Measurements from ENCODE around the gene PFKL.

The PFKL gene

DNA sequence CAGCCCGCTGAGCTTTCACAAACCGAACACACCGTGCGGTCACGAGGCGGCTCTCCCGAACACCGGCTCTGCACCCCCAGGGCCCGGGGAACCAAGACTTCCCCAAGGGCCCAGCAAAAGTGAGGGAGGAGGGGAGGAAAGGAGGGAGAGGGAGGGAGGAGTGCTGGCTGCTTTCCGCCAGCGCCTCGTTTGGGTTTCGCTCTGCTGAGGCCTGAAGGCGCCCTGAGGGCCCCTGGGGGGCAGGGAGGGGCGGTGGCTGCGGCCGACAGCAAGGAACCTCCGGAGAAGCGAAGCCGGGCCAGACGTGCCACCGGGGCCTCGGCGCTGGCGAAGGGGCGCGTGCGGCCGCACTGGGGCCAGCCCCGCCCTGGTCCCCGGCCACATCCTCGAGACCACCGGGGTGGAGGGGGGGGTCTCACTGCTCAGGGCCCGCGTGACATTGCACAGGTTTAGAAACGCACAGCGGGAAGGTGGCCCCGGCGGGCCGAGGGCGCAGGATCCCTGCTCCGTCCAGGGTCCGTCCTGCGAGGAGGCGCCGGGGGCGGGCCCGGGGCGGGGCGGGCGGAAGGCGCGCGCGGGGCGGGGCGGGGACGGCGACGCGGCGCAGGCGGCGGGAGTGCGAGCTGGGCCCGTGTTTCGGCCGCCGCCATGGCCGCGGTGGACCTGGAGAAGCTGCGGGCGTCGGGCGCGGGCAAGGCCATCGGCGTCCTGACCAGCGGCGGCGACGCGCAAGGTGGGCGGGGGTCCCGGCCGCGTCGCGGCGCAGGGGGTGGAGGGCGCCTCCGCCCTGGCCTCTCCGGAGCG lies at the start of gene PFKL:
Gene PFKL (plus strand): TSS at position 596 of the 804 bp plus-strand sequence. CDS start 53 bp downstream, at position 649.
- peak; percentile 48 for DNase-seq (ENCODE audit: low spot score)

DNA sequence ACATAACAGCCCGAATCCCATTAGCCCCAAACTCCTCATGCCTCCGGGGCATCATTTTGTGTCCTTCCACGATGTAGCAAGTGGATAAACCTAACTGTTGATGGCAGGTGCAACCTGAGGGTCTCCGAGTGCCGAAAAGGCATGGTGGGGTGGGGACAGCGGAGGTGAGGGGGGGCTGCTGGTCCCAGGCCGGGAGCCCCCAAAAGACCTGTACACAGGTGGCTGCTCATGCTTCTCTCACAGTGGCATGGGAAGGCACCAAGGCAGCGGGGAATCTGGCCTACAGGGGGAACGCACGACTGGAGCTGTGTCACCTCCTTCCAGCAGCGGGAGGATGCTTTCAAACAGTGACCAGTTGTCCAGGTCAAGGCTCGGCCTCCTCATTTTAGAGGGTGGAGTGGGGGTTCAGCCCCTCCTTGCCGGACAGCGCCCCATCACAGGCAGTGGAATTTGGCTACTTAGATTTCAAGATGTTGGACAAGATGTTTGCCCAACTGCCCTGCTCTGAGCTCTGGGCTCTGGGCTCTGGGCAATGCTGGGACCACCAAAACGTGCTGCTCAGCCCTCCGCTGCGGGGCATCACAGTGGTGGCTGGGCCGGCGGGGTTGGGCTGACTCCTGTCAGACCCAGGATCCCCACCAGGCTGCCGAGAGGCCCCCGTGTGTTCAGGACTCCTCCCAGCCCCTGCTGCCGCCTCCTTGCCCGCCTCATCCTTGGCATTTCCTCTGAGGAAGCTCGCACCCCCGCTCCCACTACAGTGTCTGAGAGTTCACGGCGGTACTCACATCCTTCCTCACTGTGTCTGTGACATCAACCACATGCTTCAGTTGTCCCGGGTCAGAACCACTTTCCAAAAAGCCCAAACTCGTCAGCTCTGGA lies 45.8 kb upstream of the PFKL start:
- DNase-seq (ENCODE audit: low spot score), result no peak

DNA sequence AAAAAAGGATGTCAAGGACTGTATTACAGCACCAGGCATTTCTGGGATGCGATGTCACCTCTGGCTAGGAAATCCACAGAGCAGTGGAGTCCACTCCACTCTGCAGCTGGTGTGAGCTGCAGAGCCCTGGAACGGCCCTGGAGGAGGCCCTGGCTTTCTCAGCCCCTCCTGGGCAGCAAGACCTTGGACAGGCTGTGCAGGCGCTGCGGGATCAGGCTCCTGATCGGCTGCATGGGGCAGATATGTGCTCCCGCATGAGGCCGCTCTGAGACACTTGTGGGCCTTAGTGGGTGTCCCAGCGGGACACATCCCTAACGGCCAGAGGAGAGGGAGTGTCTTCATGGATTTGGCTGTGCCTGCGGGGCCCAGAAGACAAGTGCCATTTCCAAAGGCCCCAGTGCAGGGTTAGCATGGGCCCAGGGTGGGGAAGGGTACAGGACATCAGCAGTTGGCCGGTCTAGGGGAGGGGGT lies 44.3 kb upstream of the PFKL start:
- DNase-seq (ENCODE audit: low spot score), result no peak

DNA sequence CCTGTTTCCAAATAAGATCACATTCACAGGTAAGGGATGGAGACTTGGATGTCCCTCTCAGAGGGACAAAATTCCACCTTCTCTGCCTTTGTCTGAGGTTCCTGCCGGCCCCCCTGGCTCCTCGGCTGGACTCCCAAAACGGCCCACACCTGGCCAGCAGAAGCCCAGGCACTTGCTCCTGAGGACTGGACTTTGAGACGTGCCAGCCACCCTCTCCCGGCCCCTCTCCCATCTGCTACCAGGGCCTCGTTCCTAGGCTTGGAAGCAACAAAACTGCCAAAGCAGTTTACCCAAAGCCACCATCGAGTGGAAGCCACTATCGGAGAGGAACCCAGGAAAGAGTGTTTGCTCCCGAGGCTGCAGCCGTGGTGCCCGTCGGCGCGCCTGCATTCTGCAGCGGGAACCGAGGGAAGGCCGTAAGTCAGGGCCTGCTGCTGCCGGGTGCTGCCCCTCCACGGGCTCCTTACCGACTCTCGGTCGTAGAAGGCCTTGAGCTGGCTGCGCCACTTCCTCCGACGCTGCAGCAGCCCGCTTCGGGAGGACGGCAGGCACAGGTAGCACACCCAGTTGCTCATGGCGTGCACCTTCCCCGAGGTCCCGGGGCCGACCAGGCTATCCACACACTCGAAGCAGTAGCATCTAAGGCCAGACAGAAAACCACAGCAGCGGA lies 41.7 kb upstream of the PFKL start:
- DNase-seq (ENCODE audit: low spot score), result no peak

DNA sequence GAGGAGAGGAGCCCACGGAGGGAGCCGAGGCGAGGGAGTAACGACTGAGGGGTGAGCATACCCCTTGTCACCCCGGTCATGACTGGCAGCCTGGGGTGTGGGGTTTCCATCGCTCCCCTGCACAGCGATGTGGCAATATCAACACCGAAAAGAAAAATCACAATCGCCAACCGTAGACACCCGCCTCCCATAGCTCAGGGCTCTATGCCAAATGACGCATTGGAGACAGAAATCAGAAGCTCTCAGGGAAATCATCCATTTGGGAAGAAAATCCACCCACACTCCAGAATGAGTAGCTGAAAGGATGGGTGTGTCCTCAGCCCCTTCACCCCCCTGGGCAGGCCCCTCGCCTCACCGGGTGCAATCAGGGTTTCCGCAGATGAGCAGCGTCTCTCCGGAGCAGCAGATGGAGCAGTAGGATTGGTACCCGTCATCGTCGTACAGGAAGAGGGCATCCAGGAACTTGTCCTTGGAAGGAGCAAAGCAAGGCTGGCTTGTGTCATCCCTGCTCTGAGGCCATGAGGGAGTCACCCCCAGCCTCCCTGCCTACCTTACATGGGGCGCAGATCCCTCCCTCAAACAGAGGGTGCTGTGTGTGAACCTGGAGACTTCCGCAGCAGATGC lies 40.7 kb upstream of the PFKL start:
- no peak for DNase-seq (ENCODE audit: low spot score)

DNA sequence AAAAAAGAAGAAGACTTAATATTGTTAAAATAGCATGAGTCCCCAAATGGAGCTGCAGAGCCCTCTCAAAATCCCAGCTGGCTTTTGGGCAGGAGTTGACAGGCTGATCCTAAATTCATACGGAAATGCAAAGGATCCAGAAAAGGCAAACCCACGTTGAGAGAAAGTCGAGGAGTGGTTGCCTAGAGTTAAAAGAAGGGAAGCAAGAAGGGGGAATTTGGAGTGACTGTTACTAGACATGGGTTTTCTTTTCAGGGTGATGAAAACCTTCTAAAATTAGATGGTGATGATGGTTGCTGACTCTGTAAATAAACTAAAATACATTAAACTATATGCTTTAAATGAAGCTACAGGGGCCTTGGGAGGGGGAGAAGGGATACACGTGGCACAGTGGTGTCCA lies 39.8 kb upstream of the PFKL start:
- DNase-seq (ENCODE audit: low spot score), result no peak

DNA sequence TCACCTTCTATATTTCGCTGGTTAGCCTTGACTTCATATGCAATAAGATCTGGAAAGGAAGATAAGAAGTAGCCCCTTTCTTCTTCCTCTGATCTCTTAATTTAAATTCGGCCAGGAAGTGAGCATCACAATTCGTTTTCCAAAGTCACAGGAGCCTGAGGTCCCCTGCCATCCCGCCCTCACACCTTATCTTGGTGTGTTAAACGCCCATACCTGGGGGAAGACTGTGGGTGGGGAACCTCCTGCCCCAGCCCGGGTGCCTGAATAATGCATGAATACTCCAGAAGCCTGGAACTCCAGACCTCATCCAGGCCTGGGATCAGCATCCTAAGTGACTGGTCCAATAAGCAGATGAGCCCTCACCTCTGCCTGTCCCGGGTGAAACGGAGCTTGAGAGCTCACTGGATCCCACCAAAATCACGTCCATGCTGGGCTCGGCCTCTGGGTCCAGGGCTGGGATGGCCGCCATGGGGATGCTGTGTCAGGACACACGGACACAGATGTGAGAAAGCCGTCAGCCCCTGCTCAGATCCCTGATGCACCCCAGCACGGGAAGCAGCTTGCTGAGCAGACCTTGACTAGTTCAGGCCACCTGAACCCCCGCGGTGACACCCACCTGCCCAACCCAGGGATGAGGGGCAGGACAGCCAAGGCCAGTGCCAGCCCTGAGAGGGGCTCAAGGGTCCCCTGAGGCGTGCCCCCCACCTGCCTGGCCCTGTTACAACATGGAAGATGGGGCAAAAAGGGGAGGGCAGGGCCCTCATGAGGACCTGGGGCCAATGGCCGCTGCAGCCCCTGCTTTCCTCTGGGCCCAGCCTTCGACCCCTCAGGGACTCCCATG lies 38.8 kb upstream of the PFKL start:
- DNase-seq (ENCODE audit: low spot score), result no peak

DNA sequence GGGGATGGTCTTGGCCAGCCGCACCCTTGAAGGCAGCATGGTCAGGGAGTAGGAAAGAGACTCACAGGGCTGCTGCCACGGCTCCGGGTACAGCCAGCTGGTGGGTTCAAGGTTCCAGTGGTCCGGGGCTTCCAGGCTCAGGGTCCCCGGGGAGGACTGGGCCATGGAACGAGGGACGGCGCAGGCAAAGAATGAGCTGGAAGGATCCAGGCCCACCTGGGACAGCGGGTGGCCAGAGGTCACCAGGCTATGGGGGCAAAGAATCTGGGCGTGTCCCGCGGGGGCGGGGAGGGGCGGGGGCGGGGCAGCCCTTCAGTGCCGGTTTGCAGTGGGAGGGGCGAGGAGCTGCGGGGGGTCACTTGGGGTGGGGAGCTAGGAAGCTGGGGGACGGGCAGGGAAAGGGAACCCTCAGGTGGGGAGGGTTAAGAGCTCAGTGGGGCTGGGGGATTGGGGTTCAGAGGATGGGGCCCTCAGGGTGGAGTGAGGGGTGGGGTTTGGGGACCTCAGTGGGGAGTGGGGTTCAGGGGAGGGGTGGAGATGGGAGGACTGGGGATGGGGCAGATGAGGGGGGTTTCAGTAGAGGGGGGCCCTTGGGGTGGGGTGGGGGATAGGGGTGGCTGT lies 38.1 kb upstream of the PFKL start, which contains the start of gene DNMT3L:
Gene DNMT3L (minus strand): TSS at position 223 of the 621 bp plus-strand sequence. CDS start 638 bp downstream, outside the sequence.
- no peak for DNase-seq (ENCODE audit: low spot score)

DNA sequence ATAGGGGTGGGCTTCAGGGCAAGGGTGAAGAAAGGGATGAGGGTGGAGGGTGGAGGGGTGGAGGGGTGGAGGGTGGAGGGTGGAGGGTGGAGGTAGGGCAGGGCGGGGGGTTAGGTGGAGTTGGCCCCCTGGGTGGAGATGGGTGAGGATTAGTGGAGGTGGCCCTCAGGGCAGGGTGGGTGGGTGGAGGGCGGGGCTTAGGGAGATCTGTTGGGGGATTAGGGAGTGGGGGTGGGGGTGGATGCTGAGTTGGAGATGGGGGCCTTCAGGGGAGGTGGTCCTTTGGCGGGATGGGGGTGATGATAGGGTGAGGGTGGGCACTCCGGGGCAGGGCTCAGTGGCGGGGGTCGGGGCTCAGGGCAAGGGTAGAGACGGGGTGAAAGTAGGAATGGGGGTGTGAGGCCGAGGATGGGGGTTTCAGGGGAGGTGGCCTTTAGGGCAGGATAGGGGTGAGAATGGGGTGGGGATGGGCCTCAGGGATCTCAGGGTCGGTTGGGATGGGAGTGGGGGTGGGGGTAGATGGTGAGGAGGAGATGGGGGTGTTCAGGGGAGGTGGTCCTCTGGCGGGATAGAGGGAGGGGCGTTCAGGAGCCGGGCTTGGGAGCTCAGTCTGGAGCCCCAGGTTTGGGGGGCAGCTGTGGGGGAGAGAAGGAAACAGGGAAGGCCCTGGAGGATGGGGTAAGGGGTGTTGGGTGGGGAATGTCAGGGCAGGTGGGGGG lies 37.4 kb upstream of the PFKL start:
- no peak for DNase-seq (ENCODE audit: low spot score)

DNA sequence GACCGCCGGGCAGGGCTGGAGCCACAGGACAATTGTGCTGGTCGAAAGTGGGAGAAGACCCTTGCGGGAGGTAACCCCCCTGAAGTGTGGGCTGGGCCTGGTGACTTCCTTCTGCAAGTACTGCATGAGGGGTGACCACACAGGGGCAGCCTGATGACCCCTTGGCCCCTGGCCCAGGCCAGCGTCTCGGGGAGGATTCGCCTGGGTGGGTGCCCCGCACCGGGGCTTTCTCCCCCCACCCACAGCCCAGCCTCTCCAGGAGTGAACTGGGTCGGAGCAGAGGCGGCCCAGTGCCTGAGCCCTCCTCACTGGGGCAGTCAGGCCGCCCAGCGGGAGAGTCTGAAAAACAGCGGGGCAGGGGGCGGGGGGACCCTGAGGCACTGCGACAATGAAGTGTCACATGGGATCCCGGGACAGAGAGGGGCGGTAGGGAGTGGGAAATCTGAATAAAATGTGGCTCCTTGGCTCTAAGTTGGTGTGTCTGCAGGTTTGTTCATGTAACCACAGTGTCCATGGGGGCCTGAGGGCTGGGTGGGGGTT lies 36.6 kb upstream of the PFKL start:
- DNase-seq (ENCODE audit: low spot score), result no peak

DNA sequence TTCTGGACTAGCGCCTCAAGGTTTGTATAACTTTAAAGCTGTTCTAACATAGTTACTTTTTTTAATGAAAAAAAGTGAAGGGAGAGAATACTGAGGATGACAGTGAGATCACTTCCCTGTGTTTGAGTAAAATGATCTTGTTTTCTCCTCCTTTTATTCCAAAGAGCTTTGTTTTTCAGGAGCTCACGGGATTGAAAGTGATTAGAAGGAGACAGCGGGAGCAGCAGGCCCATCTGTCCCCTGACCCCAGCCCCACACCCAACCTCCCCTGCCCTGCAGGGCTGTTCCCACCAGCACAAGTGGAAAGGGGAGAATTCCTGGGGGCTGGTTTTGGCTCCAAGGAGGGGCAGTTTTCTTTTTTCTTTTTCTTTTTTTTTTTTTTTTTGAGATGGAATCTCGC lies 36.1 kb upstream of the PFKL start:
- DNase-seq (ENCODE audit: low spot score), result no peak

DNA sequence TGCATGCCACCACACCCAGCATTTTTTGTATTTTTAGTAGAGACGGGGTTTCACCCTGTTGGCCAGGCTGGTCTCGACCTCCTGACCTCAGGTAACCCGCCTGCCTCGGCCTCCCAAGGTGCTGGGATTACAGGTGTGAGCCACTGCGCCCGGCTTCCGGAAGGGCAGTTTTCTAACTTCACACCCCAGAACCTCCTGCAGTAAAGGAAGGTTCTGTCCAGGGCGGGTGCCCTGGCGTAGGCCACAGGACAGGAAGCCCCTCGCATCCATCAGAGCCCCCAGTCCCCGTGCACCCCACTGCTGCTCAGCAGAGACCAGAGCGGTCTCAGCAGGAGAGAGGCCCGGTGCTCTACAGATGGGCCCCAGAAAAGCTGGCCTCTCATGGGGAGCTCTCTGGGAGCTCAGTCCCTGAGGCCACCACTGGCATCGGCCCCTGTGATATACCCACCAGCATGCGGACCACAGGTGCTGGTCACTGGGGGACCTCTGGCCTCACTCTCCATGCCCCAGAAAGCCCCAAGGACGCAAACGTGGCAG lies 34.1 kb upstream of the PFKL start:
- DNase-seq (ENCODE audit: low spot score), result no peak

DNA sequence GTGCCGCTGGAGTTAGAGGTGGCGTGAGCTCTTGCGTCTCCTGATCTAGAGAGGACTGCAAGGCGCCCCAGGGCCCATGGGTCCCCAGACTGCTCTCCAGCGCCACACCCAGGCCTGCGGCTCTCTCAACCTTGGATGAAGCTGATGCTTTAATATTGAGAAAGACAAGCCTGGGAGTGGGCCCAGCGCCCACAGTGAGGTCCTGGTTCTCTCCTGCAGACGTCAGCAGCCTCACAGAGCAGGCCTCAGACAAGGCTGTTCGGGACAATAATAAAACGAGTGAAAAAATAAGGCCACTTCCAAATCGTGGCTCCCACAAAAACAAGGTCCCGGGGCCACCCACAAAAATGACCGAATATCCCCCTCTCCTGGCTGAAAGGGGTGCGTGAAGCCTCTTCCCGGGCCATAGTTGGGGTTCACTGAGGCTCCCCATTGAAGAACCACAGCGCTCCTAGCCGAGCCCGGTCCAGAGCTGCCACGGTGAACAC lies 32.2 kb upstream of the PFKL start:
- no peak for DNase-seq (ENCODE audit: low spot score)

DNA sequence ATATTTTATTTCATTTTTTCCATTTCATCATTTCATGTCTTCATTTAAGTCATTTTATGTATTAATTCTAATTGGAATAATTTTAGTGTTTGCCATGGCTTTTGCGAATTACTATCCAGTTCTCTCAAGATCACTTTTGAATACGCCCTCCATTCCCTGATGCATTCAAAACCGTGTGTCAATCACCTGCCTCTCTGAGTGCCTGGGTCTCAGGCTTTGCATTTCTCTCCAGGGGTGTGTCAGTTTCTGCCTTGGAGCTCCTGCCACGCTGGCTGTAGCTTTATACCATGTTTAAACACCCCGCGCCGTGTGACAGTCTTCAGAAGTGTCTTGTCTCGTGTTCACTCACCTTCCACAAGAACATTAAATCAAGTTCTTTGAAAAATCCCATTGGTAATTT lies 30.8 kb upstream of the PFKL start:
- DNase-seq (ENCODE audit: low spot score), result no peak

DNA sequence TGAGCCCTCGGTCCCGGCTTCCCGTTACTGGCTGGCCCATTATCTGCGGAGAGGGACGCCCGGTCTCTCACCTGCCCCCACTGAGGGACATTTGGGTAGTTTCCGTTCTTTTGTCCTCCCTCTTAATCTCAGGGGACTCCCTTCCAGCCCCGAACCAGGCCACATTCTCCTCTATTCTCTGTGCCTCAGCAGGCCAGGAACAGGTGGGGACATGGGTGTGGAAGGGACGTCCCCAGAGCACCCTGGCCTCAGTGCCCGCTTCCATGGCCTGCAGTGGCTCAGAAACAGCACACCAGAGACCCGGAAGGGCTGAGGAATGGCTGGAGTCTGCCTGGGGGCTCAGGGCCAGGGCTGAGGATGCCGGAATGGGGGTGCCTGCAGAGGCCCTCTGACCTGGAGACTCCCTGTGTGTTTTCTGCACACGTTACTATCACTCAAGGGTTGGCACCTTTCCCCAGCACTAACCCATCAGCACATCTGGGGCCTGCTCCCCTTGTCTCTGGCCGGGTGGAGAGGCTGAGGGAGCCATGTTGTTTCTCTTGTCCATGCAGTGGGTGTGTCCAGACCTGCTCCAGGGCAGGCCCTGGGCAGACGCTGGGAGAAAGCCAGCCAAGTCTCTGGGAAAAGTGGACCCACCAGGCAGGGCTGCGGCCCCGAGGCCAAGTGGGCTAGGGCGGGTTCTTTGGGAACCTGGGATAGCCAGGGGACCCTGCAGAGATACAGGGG lies 28.1 kb upstream of the PFKL start:
- DNase-seq (ENCODE audit: low spot score), result no peak

DNA sequence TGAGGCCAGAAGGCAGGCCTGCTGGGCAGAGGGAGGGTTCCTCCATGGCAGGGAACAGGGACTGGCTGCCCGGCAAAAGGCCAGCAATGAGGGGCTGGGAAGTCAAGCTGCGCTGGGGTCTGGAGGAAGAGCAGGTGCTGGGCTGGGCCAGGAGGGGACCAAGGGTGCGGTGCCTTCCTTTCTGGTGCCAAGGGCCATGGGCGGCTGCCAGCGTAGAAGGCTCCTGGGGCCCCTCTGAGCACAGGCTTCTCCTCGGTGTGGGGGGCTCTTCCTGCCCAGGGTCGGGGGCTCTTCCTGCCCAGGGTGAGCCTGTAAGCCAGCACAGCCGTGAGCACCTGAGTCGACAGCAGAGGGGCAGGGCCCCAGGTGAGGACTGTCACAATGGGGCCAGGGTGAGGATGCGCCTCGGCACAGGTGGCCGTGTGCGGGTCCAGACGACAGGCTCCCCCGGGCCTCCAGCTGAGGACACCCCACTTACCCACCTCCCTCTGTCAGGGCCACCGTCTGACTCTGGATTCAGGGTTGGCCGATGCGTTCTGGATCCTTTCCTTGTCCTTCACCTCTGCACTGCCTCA lies 27.5 kb upstream of the PFKL start:
- no peak for DNase-seq (ENCODE audit: low spot score)

DNA sequence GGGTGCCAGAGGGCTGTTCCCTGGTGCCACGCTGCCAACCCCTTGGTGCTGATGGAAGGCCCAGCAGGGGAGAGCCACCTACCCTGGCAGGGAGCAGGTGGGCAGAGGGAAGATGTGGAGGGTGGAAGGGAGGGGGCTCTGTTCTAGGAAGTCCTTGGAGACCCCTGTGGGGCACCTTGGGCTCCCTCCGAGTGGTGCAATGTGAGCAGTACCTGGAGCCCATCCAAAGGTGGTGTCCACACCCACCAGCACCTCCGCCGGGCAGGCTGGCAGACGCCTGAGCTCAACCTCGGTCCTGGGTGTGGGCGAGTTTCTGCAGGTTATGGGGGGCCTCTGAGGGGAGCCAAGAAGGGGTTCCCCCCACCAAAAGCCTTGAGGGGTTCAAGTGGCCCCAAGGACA lies 26.8 kb upstream of the PFKL start:
- DNase-seq (ENCODE audit: low spot score), result no peak

DNA sequence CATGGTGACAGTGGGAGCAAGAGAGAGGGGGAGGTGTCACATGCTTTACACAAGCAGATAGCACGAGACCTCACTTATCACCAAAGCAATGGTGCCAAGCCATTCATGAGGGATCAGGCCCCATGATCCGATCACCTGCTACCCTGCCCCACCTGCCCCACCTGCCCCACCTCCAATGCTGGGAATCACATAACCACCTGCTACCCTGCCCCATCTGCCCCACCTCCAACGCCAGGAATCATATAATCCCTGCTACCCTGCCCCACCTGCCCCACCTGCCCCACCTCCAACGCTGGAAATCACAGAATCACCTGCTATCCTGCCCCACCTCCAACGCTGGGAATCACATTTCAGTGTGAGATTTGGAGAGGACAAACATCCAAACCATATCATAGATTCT lies 24.8 kb upstream of the PFKL start:
- DNase-seq (ENCODE audit: low spot score), result no peak

Data from pons (tissue), 1 donor.